Lung microvascular endothelial cell (primary cell): ENCODE results near the gene RGS7. TPM values are rescaled to one million over a fixed set of nuclear protein-coding genes. Genes with fewer than 3 reads are reported as not detected.
"Not testable (repeated sequence)": the region's sequence is repeated elsewhere in the genome, so short reads cannot be mapped to it uniquely, and the experiment has no call there.

ENCODE experiments used
- DNase-seq, 2 donors: peaks; one replicate each; pipeline versions ENCODE4 v3.0.0 to v3.0.0-alpha.2; 2010; ENCODE audit warnings: low read depth in 2 of 2
- total RNA-seq: library from RNA; depleted of rRNA; stranded (reverse); fragments of >200 nt; gene quantifications from 2 replicates; pipeline ENCODE4 v1.2.1, GENCODE V29; 2014

RGS7 gene
- total RNA-seq, 1 donor from 2014 or later: under 0.01 TPM

GRCh38 chr1:241274693-241275092, 82.3 kb downstream of the RGS7 start:
- DNase-seq: no peak

DNA sequence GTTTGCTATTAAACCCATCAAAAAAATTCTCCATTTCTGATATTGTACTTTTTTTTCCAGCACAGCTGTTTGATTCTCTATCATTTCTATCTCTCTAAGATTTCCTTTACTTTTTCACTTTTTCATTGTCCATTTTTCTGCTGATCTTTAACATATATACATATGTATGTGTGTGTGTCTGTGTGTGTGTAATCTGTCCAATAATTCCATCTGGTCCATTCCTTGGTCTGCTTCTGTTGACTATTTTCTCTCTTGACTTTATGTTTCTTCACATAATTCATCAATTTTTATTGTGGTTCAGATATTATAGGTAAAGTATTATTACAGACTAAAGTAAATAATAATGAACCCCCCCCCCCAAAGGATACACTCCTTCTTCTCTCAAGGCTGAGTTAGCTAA, 84.2 kb downstream of the RGS7 start:
- no peak for DNase-seq

- DNase-seq: no peak
These were observed 85.6 kb downstream of the RGS7 start for GRCh38 chr1:241271427-241271826.

DNA sequence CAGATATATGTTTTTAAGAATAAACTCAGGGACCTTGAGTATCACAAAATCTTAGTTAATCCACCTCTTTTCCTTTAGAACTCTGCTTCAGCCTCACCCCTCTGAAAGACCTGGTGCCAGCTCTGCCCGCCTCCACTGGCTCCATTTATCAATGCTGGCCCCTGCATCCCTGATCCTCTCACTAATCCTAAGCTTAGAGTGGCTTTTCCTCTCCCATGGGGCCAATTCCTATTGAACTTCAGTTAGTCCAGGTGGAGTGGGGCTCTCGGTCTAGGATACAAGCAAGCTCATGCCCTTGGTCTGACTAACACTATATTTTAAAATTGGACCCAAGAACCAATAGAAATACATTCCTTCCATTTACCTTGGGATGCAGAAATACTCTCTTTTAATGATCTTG, 87.0 kb downstream of the RGS7 start:
- DNase-seq: no peak

DNA sequence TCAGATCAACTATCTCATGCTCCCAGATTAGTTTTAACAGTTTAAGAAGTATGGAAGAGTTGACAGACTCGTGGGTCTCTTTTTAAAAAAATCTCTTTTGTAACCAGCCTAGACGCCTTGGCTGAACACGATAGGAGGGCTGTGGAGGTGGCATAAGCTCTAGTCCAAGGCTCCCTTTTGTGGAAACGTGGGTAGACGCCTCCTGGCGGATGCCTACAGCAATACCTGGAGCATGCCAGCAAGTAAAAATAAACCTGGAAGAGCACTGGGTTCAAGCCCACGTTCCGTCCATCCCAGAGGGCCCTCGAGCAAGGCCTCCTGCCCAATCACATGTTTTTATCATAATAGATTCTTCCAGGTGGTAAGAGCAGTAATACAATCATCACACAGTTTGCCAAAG, 87.9 kb downstream of the RGS7 start:
- peak; percentile 2 to 33 for DNase-seq

GRCh38 chr1:241266121-241266520, 90.9 kb downstream of the RGS7 start:
- DNase-seq: no peak

GRCh38 chr1:241265428-241265827, 91.6 kb downstream of the RGS7 start:
- no peak for DNase-seq

- DNase-seq: no peak
These were observed 93.7 kb downstream of the RGS7 start for GRCh38 chr1:241263346-241263745.

GRCh38 chr1:241253471-241253870, 103.5 kb downstream of the RGS7 start:
- no peak for DNase-seq

DNA sequence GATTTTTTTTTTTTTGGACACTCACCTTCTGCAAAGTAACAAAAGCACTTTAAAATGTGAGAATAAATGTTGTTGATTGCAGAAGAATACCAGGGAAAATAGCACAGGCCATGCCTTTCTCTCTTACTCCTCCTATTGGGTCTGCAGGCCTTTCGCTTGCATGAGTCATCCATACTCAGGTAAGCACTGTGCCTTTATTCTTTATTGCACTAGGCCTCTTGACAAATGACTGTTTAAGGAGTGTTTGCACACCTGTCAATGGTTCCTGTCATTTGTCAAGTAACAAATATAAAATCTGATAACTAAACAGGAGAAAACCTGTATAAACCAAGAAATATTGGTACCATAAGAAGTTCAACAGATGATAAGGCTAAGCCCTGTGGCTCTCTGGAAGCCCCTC, 106.5 kb downstream of the RGS7 start:
- DNase-seq: no peak

GRCh38 chr1:241240069-241240468, 116.9 kb downstream of the RGS7 start:
- DNase-seq: peak in 1 of 2 donors; percentile 28

DNA sequence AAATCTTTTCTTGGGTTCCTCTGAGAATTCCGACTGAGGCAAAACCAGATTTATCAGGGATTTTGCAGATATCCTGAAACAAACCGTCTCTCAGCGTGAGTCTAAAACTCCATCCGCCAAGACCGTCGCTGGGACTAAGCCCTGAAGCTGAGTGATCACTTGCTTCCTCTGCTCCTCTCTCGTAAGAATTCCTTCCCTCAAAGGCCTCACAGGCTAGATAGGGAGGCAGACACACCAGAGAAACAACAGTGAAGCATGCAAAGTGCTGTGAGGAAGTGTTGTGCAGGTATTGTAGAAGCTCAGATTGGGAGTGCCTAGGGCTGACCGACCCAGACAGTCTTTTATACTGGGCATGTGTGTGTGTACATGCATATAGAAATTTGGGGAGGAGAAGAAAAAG, 119.1 kb downstream of the RGS7 start:
- no peak for DNase-seq

DNA sequence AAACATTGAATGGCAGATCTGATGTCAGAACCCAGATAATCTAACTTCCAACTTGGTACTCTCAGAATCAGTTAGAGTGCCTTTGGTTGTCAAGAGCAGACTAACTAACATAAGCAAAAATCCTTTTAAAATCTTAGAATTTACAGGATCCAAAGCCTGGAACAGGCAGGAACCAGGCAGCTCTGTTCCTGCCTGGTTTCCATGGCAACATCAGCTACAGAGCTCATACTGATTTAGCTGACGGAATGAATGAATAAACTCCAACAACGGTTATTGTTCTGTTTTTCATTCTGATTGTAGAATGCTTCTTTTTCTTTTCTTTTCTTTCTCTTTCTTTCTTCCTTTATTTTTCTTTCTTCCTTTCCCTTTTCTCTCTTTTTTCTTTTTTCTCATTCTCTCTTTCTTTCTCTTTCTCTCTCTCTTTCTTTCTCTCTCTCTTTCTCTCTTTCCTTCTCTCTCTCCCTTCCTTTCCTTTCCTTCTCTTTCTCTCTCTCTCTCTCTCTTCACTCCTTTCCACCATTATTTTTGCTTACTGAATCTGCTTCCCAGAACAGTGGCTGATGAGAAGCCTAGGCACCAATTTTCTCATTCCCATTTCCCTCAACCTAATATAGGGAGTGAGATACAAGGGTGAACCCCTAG, 121.6 kb downstream of the RGS7 start:
- peak; percentile 16 to 45 for DNase-seq

DNA sequence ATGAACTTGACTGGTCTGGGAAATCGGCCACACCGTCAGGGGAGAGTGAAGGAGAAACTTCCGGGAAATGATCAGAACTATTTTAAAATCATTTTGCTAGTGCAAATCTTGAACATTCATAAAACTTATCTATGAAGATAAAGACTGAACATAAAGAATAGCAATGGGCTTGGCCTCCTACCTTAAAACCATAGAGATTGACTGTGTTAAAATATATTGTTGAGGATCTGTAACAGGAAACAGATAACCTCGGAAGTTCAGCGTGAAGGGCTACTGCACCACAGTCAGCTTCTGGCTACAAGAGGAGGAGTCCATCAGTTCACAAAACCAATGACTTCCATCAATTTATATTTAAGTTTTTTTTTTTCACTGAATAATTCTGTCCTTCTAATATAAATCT, 127.3 kb downstream of the RGS7 start:
- DNase-seq: no peak

DNA sequence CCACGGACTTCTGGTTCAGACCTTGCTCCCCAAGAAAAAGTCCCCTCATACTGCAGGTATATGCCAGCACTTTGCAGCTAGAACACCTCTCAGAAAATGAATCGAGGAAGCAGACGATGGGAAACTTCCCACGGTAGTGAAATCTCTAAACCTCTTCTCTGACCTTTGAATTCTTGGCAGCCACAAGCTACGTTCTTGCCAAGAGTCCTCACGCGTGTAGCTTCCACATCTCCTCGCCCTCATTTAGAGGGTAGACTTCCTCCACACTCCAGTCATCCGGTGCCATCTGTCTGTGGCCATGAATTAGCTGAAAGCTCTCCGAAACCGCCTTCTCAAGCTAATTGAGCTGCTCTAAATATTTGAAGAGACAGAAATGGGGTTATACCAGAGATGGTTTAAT, 127.8 kb downstream of the RGS7 start:
- DNase-seq: peak; percentile 45 to 61

DNA sequence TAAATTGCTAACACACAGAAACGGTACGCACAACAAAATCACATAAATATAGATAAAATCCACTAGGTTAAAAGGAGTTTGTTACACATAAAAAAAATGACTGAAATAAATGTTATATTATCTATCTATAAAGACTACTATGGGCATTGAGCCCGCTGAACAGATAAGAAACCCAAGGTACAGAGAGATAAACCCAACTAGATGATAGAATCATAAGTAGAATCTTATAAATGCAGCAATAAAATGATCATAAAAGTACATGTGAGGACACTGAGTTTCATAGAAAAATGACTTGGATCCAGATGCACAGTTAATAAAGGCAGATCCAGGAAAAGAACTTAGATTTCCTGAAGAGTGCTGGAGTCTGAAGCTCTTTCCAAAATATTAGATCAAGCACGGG, 128.7 kb downstream of the RGS7 start:
- DNase-seq: no peak

DNA sequence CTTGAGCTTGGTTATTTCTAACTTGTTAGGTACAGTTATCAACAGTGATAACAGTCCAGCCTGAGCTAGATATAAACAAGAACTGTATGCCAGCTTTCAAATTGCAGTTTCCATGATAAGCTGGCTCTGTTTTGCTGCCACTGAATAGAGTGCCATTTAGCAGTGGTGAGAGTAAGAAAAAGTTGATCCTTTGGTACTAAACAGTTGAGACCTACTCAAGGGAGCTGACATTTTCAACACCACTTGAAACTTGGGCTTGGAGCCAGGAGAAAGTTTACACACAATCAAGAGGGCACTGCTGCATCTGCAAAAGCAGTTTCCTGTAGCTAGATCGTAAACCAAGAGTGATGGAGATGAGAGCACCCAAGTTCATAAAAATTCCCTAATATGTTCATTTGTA, 131.3 kb downstream of the RGS7 start:
- peak in 1 of 2 donors; percentile 35 for DNase-seq

DNA sequence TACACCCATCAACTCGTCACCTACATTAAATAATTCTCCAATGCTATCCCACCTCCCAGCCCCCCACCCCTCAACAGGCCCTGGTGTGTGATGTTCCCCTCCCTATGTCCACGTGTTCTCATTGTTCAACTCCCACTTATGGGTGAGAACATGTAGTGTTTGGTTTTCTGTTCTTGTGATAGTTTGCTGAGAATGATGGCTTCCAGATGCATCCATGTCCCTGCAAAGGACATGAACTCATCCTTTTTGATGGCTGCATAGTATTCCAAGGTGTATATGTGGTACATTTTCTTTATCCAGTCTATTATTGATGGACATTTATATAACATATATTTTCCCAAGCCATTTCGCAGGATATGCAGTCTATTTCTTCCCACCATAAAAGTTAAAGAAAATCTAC, 132.8 kb downstream of the RGS7 start:
- not testable (repeated sequence) for DNase-seq

GRCh38 chr1:241222813-241223212, 134.2 kb downstream of the RGS7 start:
- DNase-seq: not testable (repeated sequence)

DNA sequence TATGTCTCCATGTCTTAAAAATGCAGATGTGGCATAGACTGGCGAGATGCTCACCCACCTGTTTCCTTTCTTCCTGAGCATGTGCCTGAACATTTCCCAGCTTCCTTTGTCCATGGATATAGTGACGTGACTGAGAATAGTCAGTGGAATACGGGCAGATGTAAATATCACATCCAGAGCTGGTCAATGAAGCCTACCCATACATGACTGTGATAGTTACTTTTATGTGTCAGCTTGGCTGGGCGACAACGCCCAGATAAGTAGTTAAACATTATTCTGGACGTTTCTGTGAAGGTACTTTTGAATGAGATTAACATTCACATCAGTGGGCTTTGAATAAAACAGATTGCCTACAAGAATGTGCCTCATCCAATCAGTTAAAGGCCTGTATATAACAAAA, 135.7 kb downstream of the RGS7 start:
- DNase-seq: peak in 1 of 2 donors; percentile 3

DNA sequence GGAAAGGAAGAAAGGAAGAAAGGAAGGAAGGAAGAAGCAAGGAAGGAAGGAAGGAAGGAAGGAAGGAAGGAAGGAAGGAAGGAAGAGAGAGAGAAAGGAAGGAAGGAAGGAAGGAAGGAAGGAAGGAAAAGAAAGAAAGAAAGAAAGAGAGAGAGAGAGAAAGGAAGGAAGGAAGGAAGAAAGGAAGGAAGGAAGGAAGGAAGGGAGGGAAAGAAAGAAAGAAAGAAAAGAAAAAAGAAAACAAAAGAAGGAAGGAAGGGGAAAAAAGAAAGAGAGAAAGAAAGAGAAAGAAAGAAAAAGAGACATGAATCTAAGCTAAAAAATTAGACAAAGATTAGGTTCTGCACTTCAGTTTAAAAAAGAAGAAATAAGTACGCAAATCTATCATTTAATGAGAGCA, 136.1 kb downstream of the RGS7 start:
- not testable (repeated sequence) for DNase-seq

DNA sequence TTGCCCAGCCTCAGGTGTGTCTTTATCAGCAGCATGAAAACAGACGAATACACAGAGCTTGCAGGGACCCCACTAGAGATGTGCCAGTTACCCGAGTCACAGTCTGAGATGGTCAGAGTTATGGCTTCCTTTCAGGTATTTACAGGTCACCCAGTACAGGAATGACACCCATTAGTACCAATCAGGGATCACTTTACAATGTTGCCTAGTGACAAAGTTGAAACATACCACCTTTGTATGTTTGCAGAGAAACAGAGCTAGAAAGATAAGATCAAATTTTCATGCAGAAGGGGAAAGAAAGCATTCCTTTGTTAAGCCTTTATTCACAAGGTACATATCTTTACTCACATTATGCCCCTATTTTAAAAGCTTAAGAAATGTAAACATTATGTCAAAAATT, 137.6 kb downstream of the RGS7 start:
- no peak for DNase-seq

- no peak for DNase-seq
These were observed 139.5 kb downstream of the RGS7 start for GRCh38 chr1:241217516-241217915.

DNA sequence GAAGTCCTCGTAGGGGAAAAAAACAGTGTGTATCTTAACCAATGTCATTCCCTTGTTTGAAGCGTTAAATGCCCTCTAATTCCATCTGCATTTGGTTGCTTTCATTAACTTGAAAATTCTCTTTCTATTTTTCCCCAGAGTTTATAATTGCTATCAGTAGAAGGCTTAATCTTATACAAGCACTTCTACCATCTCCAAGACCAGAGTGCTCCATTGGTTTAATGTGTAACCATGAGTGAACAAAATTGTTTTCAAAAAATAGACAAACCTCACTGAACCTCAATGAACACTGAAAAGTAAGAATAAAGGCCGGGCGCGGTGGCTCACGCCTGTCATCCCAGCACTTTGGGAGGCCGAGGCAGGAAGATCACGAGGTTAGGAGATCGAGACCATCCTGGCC, 141.3 kb downstream of the RGS7 start:
- DNase-seq: no peak
